Hypothalamus (tissue), 51 donors: ENCODE results near the gene ZEB2.

Experiments
- DNase-seq, 51 donors: peaks; one replicate each; lab custom pipeline; 2025; lab: John Stamatoyannopoulos, UW

The ZEB2 gene

DNA sequence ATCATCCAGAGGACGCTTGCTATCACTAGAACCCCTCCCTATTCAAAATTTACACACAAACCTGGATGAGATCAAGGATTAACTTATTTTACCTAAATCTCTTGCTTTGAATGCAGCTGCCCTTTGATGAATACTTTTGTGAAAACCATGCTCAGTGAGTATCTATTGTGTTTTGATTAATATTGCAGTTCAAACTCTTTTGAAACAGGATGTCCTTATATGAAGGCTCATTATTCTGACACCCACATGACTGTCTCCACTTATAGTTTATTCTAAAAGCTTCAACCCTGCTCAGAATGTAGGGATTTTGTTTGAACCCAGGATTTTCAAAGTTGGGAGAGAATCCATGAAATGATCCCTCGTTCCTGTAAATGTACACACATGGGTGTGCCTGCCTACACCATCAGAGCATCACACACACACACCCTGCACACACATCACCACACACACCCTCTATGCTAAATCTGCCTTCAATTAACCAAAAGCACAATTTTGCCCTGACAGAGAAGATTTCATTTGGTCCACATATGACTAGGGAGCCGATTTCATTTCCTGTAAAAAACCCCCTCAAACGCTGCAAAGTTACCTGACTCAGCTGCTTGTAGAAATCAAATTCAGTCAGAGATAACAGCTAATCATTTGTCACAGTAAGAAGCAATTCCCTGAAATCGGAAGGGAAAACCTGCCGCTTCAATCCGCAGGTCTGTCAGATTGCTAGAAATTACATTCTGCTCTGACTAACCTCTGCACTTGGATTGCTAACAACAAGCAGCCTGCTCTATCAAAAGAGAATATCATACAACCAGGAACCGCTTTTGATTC is 65.2 kb downstream of the ZEB2 start:
- DNase-seq: peak in 1 of 51 donors; percentile 65

DNA sequence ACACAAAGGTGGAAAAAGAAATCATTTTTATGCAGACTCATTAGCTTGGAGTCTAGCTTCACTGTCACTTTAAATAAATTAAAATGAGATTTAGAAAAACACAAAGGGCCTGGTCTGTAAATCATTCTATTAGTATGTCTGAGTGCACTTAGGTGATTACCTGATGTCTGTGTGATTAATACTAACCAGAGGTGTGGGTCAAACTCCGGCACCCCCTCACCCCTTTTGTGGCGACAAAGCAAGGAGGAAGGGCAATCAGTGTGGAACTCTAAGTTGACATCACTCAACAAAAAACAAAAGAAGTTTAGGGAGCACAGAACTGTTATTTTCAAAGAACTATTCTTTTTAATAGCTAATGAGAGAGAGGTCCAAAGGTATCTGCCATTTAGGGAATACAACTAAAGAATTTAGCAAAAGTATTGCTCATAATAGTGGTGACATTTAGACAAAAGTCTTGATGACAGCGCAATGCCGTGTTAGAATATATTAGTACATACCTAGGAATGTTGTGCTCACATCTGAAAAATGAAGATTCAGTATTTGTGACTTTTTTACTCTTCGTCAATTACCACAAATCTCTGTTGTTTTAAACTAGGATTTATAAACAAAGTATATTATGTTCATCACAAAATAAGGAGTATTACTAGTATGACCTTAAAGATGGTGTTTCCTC is 66.3 kb downstream of the ZEB2 start:
- no peak for DNase-seq

DNA sequence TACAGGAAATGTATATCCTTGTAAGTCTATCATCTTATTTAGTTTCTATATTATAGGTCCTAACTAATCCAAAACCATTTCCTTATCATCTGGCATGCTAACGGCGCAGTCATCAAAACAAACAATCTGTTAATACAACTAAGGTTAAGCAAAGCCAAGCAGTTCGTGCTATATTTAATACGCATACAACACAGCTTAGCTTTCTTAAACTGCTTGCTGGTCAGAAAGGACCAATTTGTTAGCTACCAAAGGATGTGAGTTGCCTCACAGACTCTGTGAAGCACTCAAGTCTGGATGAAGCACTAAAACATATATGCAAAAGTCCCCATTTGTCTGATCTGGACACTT is 67.0 kb downstream of the ZEB2 start:
- DNase-seq: no peak

DNA sequence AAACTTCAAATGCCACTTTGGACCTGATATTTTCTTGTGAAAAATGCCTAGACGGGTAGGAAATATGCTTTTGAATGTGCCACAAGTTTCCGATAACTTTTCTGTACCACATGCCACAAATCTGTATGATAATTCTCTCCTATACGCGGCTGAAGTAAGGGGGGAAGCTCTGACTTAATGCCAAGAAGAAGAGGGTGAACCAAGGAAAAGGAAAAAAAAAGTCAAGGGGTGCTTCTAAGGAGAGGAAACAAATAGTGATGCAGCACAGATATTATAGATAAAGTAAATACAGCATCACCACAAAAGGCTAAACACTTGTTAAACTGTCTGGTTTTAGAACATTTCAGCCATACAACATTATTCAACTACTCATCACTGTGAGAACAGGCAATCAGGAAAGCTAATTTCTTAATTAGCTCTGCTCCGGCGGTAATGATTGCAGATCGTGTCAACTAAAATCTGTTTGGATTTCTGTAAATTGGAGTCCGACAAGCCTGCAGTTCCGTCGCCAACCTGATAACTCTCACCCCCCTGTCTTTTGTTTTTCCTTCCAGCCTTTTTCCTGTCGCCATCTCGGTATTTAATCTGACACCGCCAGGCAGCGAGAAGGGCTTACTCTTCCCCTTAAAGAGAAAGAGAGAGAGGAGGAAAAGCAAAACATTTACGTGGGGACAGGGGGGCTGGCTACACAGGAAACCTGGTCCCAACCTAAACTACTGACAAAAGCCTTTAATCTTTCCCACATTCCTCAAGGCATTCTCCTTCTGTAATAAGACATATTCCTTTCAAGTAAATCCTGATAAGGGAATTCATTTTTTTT is 67.5 kb downstream of the ZEB2 start:
- DNase-seq: no peak

DNA sequence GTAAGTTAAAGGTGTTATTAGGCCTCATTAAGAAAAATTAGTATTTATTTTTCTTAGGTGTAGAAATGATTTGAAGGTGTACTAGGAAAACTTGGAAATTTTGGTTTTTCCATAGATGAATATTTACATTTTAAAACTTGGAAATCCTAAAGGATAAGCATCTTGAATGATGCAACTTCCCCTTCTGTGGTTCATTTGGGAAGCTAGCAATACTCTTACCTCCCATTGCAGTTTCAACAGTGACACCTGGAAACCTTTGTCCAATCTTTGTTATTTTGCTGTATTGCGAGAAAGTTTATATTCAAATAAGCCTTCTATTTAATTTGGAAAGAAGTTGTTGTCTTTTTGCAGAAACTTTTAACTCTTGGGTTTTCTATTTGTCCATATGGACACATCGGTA is 68.5 kb downstream of the ZEB2 start:
- DNase-seq: no peak

DNA sequence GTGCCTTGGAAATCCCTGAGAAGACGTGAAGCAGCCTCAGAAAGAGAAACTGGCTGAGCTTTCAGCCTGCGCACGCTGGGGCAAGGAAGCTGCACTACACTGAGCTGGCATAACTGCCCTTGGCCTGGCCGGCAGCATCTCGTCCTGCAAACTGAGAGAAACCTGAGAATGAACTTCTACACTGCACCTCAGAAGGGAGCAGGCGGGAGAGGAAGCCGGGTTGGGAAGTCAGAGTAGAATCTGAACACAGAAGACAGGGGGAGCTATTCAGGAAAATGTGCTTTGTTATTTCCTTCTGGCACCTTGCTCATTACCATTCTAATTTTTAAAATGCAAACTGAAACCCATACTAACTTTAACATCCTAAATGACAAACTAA is 70.9 kb downstream of the ZEB2 start:
- peak in 11 of 51 donors; percentile 11 to 43 (median 21) for DNase-seq

DNA sequence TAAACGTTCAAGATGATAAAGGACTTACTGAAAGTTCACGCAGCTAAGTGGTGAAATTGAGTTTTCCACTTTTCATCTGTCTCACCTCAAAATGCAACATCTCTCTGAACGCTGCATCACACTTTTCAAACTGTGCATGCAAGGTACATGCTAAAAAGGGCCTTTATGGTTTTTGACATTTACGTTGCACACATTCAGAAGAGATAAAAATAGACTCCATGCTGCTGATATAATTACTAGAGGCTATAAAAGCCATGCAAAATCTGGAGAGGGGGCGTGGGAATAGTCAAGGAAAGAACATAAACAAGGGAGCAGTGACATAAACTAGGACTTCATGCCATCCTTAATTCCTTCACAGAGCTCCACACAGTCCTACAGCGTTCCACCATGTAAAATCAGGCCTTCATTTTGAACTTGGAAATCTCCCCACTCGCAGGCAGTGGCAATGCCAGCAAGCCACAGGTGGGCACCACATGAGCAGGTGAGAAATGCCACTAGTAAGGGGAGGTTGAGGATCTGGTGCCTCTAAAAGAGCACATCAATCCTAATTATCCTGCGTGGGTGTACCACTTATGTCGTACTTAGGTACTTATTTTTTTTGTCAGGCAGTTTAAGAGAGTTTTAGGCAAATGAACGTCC is 71.4 kb downstream of the ZEB2 start:
- no peak for DNase-seq

DNA sequence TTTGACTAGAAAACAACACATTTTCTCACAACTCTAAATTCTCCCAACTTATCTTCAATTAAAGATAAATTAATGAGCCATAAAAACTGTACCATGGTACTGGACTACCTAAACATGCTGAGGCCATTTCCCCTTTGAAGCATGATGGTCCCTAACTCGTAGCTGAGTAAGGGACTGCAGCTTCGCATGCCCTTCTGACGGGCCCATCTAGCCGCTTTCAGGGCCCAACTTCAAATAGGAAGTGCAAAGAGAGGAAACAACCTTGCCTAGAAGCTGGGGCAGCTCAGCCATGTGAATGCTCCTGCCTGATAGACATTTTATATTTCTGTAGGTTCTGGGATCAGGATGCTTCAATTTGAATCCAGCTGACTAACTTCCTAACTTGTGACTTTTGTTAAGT is 72.4 kb downstream of the ZEB2 start:
- no peak for DNase-seq

DNA sequence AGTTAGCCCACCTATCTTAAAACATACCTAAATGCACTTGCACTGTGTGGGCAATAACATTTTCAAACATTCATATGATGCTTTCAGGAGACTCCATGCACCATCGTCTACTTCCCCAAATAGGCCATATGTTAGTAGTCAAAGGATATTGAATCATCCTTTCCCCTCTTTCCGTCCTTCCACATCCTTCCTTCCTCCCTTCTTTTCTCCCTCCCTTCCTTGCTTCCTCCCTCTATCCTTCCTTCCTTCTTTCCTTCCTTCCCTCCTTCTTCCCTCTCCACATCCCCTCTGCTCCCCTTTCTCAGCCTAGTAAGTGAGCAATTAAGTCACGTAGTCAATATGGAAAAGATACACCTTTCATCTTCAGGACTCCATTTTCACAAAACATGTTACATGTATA is 73.8 kb downstream of the ZEB2 start:
- no peak for DNase-seq

DNA sequence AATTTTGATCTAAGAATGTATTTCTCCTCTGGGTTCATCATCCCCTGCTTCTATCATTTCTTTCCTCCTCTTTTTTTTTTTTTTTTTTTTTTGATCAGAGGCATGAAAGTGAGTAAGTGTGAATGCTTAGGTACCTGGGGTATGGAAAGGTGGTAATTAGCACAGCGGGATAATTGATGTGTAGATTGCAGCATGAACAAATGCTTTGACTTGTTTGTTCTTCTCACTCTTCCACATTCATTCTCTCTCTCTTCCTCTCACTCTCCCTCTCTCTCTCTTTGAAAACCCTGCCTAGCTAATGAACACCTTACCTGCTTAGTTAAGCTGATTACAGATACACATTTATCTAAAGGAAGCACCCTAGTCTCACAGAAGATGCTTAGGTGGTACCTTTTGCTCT is 74.7 kb downstream of the ZEB2 start:
- no peak for DNase-seq

DNA sequence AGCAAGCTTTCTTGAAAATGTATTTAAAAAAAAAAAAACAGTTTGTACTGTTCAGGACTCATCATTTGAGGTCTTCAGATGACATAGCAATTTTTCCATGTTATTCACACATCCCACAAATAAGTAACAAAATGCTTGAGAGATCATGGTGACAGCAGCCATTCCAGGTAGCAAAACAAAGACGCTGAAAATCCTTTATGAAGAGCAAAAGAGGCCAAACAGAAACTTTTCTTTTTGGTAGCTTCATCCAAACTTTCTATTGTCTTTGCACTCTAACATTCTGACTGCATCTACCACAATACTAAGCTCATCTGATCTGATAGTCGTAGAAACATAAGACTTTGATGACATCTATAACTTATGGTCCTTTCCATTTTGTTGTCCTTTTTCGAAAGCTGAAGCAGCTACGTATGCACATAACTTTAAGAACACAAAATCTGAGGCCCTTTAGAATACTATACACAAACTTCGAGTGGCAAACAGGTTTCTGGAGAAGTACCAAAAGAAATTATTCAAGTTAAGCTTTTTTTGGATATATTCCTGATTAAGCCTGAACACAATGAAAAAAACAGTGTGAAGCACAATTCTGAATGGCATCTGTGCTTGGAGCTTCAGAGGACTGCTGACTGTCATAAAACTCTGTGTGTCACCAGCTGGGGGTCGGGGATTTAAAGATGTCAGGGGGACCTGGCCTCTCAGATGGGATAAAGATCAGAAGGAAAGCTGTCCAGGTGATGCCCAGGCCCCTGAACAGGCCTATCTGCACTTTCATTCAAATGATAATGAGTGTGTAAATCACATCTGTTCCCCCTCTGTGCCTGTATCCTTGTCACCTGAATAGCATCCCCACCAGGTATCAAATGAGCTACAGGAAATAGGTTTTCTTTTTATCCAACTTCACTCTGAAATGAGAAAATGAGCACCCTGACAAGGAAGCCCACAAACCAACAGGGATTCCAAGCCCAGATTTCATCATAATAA is 75.8 kb downstream of the ZEB2 start:
- DNase-seq: no peak

DNA sequence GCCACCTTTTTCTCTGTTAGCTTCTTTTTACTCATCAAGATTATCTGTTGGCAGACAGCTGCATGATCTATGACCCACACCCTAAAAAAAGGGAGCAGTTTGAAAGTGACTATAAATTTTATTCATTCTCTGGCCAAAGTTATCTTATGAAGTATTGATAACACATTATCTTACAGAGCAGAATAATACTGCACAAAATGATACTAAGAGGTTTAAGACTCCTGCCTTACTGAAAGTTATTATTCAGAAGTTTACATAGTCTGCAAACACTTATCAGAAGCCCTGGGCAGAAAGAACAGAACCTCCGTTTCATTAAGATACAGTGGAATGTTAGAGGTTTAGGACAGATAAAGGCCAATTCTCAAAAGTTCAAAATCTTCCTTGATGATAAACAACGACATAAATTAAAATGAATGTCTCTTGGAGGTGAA is 78.2 kb downstream of the ZEB2 start:
- DNase-seq: no peak

DNA sequence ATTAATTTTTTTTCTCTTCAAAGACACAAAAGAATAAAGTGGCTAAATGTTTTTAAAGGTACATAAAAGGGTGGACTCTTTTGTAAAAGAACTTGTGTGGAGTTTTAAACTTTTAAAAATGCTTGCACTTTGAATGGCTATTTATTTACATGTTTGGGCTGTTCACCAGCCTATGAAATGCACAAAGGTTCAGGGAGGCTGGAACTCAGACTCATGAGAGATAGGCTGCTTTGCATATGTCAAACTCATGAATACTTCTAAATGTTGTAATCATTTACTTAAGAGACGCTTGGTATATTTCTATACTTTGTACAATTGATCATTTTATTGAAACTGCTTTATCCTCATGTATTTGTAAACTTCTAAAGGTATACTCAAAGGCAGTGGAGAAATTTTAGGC is 79.9 kb downstream of the ZEB2 start:
- DNase-seq: no peak

DNA sequence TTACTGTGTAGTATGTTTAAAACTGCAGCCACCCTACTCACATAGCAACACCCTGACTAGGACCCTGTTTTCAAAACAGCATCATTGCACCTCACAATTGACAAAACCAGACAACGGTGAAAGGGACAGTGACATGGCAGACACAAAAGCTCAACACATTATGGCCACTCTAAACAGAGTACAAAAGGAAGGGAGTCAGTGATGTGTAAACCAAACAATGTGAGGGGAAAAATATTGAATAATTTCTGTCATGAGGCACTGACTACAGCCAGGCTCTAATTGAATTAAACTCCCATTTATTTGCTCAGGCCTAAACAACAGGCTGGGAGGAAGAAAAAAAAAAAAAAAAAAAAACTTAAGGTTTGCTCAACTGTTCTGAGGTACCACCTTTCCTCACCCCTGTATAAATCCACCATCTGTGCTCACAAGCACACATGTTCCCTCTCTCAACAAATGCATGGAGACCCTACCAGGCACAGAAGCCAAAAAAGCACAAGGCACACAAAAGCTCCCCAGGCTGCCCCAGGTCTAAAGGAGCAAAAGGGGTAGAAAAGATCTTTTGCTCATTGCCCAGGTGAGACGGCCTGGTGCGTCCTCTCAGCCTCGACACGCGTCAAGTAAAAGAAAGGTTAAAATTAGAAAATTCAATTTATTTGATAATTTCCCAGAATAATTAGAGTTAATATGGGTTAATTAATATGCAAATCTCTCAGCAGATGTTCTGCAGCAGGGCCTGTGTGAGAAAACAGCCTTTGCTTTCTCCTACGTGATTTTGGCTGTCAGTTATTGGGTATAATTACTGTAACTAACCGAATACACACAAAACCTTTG is 80.9 kb downstream of the ZEB2 start:
- no peak for DNase-seq

DNA sequence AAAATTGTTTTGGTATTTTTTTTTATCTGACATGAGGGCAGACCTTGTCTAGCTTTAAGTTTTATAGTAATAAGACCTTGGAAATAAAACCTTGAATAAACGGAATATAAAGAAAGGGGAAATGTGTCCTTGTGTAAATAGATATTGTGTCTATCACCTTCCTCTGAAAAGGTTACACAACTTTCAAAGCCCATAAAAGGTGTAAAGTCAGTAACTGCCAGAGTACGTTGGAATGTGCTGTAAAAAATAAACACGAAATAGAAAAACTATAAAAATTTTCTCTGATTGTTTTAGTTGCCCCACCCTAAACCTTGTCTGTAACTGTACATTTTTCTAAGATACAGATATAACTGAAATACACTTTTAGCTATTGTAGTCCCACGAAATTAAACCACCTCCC is 82.3 kb downstream of the ZEB2 start:
- DNase-seq: no peak

DNA sequence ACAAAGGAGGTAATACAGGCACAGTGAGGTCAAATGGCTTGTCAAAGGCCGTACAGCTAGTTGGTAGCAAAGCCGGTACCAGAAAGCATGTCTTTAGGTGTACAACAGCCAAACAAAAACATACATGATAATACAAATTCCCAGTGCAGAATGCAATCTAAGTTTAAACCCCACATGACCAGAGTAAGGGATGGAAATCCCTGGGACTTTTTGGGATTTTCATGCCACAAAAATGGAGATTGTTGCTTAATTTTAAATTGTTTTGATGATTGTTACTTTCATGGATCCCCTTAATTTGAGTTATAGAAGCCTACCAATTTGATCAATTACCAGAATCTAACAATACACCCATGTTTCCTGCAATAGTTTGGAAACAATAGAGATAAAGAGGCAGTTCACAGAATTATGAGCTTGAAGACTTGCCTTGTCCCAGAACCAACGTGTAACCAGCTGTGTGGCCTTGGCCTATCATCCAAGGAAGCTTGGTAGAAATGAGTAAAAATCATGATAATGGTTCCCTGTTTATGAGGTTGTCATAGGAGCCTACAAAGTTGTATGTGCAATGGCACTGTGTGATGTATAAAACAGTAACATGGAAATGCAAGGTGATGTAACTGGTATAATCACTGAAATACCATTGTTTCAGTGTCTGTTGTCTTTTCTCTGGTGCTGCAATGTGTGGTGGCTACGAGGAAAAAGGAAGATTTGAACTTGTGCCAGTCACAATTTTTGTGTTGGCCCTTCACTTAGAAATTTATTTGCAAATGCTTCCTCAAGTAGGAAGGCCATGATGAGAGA is 85.3 kb downstream of the ZEB2 start:
- no peak for DNase-seq

DNA sequence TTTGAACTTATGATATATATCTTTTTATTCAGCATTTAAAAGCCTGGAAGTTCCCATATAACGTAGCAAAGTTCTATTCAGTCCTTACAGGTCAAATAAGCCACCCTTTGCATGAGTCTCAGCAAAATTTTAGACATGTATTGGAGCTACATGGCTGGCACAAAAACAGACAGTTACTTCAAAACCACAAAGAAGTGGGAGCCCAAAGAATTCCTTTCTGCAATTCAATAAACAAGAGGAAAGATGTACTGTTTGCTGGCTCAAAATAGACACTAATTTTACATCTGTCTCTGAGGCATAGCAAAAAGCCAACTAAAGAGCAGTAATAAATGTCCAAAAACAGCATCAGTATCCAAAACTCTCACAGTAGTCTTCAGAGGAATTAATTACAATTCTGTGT is 87.0 kb downstream of the ZEB2 start:
- no peak for DNase-seq

DNA sequence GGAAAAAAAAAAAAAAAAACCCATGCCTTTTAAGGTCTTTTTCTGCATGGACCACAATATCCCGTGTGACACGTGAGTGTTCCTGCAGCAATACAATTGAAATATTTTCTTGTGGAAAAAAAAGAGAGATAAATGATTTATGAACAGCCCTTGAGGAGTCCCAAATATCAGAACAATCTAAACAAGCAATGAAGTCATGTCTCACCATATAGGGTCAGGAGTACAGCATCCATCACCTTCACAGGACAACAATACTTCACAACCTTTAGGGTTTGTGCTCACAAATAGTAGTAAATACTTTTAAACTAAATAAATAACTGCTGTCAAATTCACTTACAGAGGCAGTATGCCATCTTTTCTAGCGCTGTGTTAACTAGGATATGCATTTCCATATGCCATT is 87.9 kb downstream of the ZEB2 start:
- DNase-seq: no peak
